B cell (primary cell): Measurements from ENCODE around the gene RUFY1. TPM values are rescaled to one million over a fixed set of nuclear protein-coding genes. Genes with fewer than 3 reads are reported as not detected.

ENCODE experiments used
- ATAC-seq: fragments of 200-7000 bp; cut with Tn5 transposase; one replicate; pipeline ENCODE4 v1.10.0; 2021; ENCODE audit warnings: low read depth, mild to moderate bottlenecking, moderate number of reproducible peaks, moderate library complexity
- CTCF ChIA-PET: fragments of 350-600 bp; sonication (Branson Sonifier 250); formaldehyde crosslinking; loops from one replicate; lab custom pipeline; 2021; ENCODE audit warnings: antibody characterized with exemption, inconsistent platforms; lab: Charles Lee
- POLR2A ChIA-PET: fragments of 350-600 bp; sonication (Branson Sonifier 250); formaldehyde crosslinking; loops from one replicate; lab custom pipeline; 2021; ENCODE audit warnings: antibody characterized with exemption; lab: Charles Lee
- DNase-seq: peaks from one replicate; pipeline ENCODE4 v3.0.0; 2013
- H2AFZ ChIP-seq: 2 replicates; pipeline ENCODE4 v1.6.1; 2012; ENCODE audit warnings: mild to moderate bottlenecking, low read depth, low read length; ENCODE audit not compliant: insufficient read depth, poor library complexity, severe bottlenecking
- H3K27ac ChIP-seq, 2 donors: 1 replicate in 1 of 2; 2 replicates in 1 of 2; pipeline ENCODE4 v1.5.1; 2012 to 2013; ENCODE audit warnings: low read length in 2 of 2, mild to moderate bottlenecking in 2 of 2, moderate library complexity in 1 of 2
- H3K27me3 ChIP-seq, 4 experiments: fragments of 200-600 bp in 1 of 4; sonication (generic) in 1 of 4; replicated peaks in 1 of 4; 1 replicate in 2 of 4; 2 replicates in 2 of 4; pipeline versions ENCODE4 v1.6.1 to v1.7.0; 2013 to 2016; ENCODE audit warnings: low read length in 3 of 4, mild to moderate bottlenecking in 2 of 4, mixed read lengths in 1 of 4, moderate library complexity in 1 of 4; ENCODE audit not compliant: insufficient read depth in 4 of 4, control insufficient read depth in 3 of 4; ENCODE audit errors: control extremely low read depth in 1 of 4
- H3K36me3 ChIP-seq, 2 experiments: replicated peaks in 1 of 2; 1 replicate in 1 of 2; 2 replicates in 1 of 2; pipeline versions ENCODE4 v1.6.1 to v1.7.1; 2013; ENCODE audit warnings: low read length in 1 of 2; ENCODE audit not compliant: insufficient read depth in 2 of 2, control insufficient read depth in 1 of 2; ENCODE audit errors: control extremely low read depth in 1 of 2, extremely low read depth in 1 of 2
- H3K4me1 ChIP-seq, 2 donors: fragments of 200-600 bp in 1 of 2; sonication (generic) in 1 of 2; 1 replicate in 1 of 2; 2 replicates in 1 of 2; pipeline versions ENCODE4 v1.5.1 to v1.6.1; 2013 to 2017; ENCODE audit warnings: low read length in 2 of 2; ENCODE audit not compliant: control insufficient read depth in 2 of 2, insufficient read depth in 2 of 2
- H3K4me2 ChIP-seq: replicated peaks from 2 replicates; pipeline ENCODE3; 2012; ENCODE audit warnings: mild to moderate bottlenecking, low read depth, low read length; ENCODE audit not compliant: poor library complexity, severe bottlenecking
- H3K4me3 ChIP-seq, 5 experiments: fragments of 200-600 bp in 1 of 5; sonication (generic) in 1 of 5; 1 replicate in 3 of 5; 2 replicates in 2 of 5; pipeline versions ENCODE4 v1.5.1 to v1.7.0; 2011 to 2016; ENCODE audit warnings: low read length in 4 of 5, mild to moderate bottlenecking in 4 of 5, low read depth in 2 of 5, control low read depth in 1 of 5, moderate library complexity in 1 of 5; ENCODE audit not compliant: insufficient read depth in 1 of 5; ENCODE audit errors: control extremely low read depth in 1 of 5, extremely low read depth in 1 of 5
- H3K79me2 ChIP-seq: fragments of 200-600 bp; sonication (generic); one replicate; pipeline ENCODE4 v1.6.0; 2016; ENCODE audit warnings: low read length; ENCODE audit not compliant: control insufficient read depth, insufficient read depth
- H3K9ac ChIP-seq: fragments of 200-600 bp; sonication (generic); 2 replicates; pipeline ENCODE4 v1.6.1; 2017; ENCODE audit warnings: mild to moderate bottlenecking, low read length, moderate library complexity
- H3K9me3 ChIP-seq, 3 donors: one replicate each; pipeline versions ENCODE4 v1.6.1 to v1.7.1; 2013; ENCODE audit warnings: low read length in 2 of 3; ENCODE audit not compliant: control insufficient read depth in 2 of 3, insufficient read depth in 1 of 3; ENCODE audit errors: control extremely low read depth in 1 of 3
- H4K20me1 ChIP-seq: 2 replicates; pipeline ENCODE4 v1.6.0; 2012; ENCODE audit warnings: mild to moderate bottlenecking, low read length; ENCODE audit not compliant: insufficient read depth, control insufficient read depth, poor library complexity, severe bottlenecking
- H3K27ac Mint-ChIP-seq: one replicate; pipeline ENCODE4 v1.8.0; 2021; ENCODE audit warnings: mixed read lengths
- H3K27me3 Mint-ChIP-seq: one replicate; pipeline ENCODE4 v1.8.0; 2021; ENCODE audit warnings: mixed read lengths
- H3K4me1 Mint-ChIP-seq: one replicate; pipeline ENCODE4 v1.8.0; 2021; ENCODE audit warnings: mixed read lengths
- H3K4me3 Mint-ChIP-seq: one replicate; pipeline ENCODE4 v1.8.0; 2021; ENCODE audit warnings: mixed read lengths
- H3K9me3 Mint-ChIP-seq: one replicate; pipeline ENCODE4 v1.8.0; 2022; ENCODE audit warnings: mixed read lengths; ENCODE audit not compliant: insufficient read depth
- CTCF ChIP-seq: fragments of 200-600 bp; IDR thresholded peaks from one replicate; pipeline ENCODE4 v1.8.0; 2022; ENCODE audit warnings: antibody characterized with exemption, mild to moderate bottlenecking
- EZH2 ChIP-seq: IDR thresholded peaks from 2 replicates; pipeline ENCODE4 v1.6.1; 2012; ENCODE audit warnings: borderline replicate concordance, low read depth, mild to moderate bottlenecking, moderate library complexity, low read length; ENCODE audit not compliant: insufficient read depth, poor library complexity, severe bottlenecking
- WGBS: methylation state at CpG from one replicate; pipeline ENCODE4 v1.1.5; 2013; ENCODE audit warnings: missing lambda C conversion rate; ENCODE audit not compliant: insufficient coverage; 5-methylcytosine and 5-hydroxymethylcytosine counted together
- intact Hi-C: fragments of 100-400 bp; cut with micrococcal nuclease; formaldehyde crosslinking; loops from one replicate; pipeline ENCODE4 v1.10.0; 2022
- polyA plus RNA-seq: library from polyadenylated mRNA; depleted of rRNA; stranded (reverse); fragments of >200 nt; gene quantifications from 2 replicates; pipeline ENCODE4 v1.2.3, GENCODE V29; 2012
- total RNA-seq, 2 donors: library from RNA; stranded (reverse); fragments of 120-200 nt in 1 of 2; gene quantifications; 1 replicate in 1 of 2; 2 replicates in 1 of 2; pipeline versions ENCODE4 v1.2.3 to v1.2.4, GENCODE V29; 2013 to 2022

The RUFY1 gene
- total and polyA plus RNA-seq, 2 donors (not counting 1 experiment from before 2014, with no cell fraction given), result 38.5 to 99.8 TPM

- intact Hi-C loops, result no loop called here
- no peaks in the 10 kb centered on the region for H3K27me3 Mint-ChIP-seq
- Histone ChIP-seq H3K4me3 (no peak overlapping the region), H2AFZ (no peak overlapping the region), H3K27me3 (no peaks in the 10 kb centered on the region), H4K20me1 (peaks cover 6% of the 10 kb centered on the region), H3K36me3 (peaks cover 3 to 48% of the 10 kb centered on the region in 2 experiments), H3K9ac (no peak overlapping the region), H3K4me1 (peaks cover 3 to 6% of the 10 kb centered on the region in 2 donors), H3K4me2 (no peak overlapping the region), H3K27ac (no peak overlapping the region), H3K9me3 (no peaks in the 10 kb centered on the region), H3K79me2 (peaks cover 24% of the 10 kb centered on the region)
- DNase-seq (no peak), ATAC-seq (no peak)
- POLR2A ChIA-PET, result interaction anchor here (0.7 kb wide), 1 partner anchor 547 kb away, joined by 6 read pairs; no protein-coding TSS in a partner anchor
- H3K4me1 Mint-ChIP-seq, result peaks cover 2% of the 10 kb centered on the region
- no peak overlapping the region for H3K4me3 Mint-ChIP-seq
- H3K9me3 Mint-ChIP-seq, result no peaks in the 10 kb centered on the region
- CTCF ChIA-PET, result no interaction called here
- WGBS, result no CpG with 5 or more reads among the region's 2 CpGs
- no peak overlapping the region for H3K27ac Mint-ChIP-seq
- TF ChIP-seq CTCF, result no peak
- no peak for TF ChIP-seq EZH2
Observed at GRCh38 chr5:179564526-179564925, 14.2 kb downstream of the RUFY1 start.

- POLR2A ChIA-PET, result no interaction called here
- DNase-seq, result no peak
Observed at GRCh38 chr5:179568721-179569120, 18.4 kb downstream of the RUFY1 start.

More at GRCh38 chr5:179568721-179569120, 18.4 kb downstream of the RUFY1 start:
- TF ChIP-seq EZH2 (no peak), CTCF (no peak)
- no peaks in the 10 kb centered on the region for H3K9me3 Mint-ChIP-seq
- 55% methylated on average over 4 of the region's 7 CpGs for WGBS
- Histone ChIP-seq H2AFZ (no peak overlapping the region), H3K9ac (no peak overlapping the region), H3K79me2 (peaks cover 18% of the 10 kb centered on the region), H3K27me3 (no peaks in the 10 kb centered on the region), H3K4me1 (no peaks in the 10 kb centered on the region), H3K4me3 (no peak overlapping the region), H3K9me3 (no peaks in the 10 kb centered on the region), H3K36me3 (peaks cover 7 to 59% of the 10 kb centered on the region in 2 experiments), H3K27ac (peak overlapping the region in 1 of 2 donors; percentile 65), H3K4me2 (no peak overlapping the region), H4K20me1 (no peaks in the 10 kb centered on the region)
- no peak overlapping the region for H3K4me3 Mint-ChIP-seq
- no peaks in the 10 kb centered on the region for H3K4me1 Mint-ChIP-seq
- peak overlapping the region; percentile 43 for H3K27ac Mint-ChIP-seq
- intact Hi-C loops, result loop anchor here (5.0 kb wide), 1 partner anchor 36 kb away; no protein-coding TSS in a partner anchor
- no peaks in the 10 kb centered on the region for H3K27me3 Mint-ChIP-seq
- CTCF ChIA-PET, result no interaction called here
- ATAC-seq, result no peak
